Forelimb muscle (tissue), 1 donor: ENCODE results near the gene CDKAL1. TPM values are rescaled to one million over a fixed set of nuclear protein-coding genes. Genes with fewer than 3 reads are reported as not detected.
"Not testable (repeated sequence)": the region's sequence is repeated elsewhere in the genome, so short reads cannot be mapped to it uniquely, and the experiment has no call there.

Experiments
- DNase-seq: peaks from one replicate; pipeline ENCODE4 v3.0.0-alpha.2; 2013; ENCODE audit warnings: low read depth
- polyA plus RNA-seq: library from polyadenylated mRNA; unstranded; fragments of 120-200 nt; gene quantifications from one replicate; pipeline ENCODE4 v1.2.1, GENCODE V29; 2013; ENCODE audit not compliant: insufficient read length

CDKAL1 gene
- polyA plus RNA-seq, 1 donor: 12.7 TPM

- DNase-seq: no peak
Observed at GRCh38 chr6:20922743-20923142, 388.5 kb downstream of the CDKAL1 start.

DNA sequence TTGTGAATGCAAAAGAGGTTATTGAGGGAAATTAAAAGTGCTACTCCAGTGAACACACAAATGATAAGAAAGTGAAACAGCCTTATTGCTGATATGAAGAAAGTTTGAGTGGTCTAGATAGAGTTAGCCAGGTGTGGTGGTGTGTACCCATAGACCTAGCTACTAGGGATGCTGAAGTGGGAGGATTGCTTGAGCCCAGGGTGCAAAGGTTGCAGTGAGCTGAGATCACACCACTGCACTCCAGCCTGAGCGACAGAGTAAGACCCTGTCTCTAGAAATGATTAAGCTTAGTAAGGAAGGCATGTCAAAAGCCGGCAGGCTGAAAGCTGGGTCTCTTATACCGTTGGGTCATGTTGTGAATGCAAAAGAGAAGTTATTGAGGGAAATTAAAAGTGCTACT is 389.8 kb downstream of the CDKAL1 start:
- not testable (repeated sequence) for DNase-seq

DNA sequence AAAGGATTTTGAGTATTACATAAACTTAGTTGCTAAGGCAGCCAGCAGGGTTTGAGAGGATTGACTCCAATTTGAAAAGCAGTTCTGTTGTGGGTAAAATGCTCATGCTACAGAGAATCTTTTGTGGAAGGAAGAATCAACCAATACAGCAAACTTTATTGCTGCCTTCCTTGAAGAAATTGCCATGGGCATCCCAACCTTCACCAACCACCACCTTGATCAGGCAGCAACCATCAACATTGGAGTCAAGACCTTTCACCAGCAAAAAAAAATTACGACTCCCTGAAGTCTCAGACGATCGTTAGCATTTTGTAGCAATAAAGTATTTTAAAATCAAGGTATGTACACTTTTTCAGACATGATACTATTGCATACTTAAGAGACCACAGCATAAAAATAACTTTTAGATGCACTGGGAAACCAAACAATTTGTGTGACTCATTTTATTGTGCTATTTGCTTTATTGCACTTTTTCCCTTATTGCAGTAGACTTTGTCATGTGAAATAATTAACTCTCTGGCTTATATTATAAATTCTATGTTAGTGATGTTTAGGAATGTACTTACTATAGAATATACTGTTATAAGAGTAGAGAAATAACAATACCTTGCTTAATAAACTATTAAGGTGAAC is 390.8 kb downstream of the CDKAL1 start:
- DNase-seq: no peak

- no peak for DNase-seq
Observed at GRCh38 chr6:20927130-20927860, 393.0 kb downstream of the CDKAL1 start.

DNA sequence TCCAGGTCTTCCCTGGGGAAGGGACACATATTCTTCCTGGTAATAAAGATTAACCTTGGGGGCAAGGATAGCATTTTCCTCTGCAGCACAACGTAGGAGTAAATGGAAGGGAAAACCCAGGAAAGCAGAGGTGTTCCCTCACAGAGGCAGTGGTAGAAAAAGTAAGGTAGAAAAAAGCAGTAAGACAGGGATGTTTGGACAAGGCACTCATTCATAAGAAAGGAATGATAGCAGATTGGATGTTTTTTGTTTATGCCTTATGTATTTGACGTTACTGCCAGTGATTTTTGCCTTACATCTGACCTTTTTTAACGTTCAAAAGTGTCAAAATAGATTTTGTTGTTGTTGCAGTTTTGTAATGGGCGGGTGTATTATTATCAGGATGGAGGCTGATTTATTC is 395.0 kb downstream of the CDKAL1 start:
- DNase-seq: no peak

- no peak for DNase-seq
Observed at GRCh38 chr6:20931093-20931492, 396.8 kb downstream of the CDKAL1 start.

DNA sequence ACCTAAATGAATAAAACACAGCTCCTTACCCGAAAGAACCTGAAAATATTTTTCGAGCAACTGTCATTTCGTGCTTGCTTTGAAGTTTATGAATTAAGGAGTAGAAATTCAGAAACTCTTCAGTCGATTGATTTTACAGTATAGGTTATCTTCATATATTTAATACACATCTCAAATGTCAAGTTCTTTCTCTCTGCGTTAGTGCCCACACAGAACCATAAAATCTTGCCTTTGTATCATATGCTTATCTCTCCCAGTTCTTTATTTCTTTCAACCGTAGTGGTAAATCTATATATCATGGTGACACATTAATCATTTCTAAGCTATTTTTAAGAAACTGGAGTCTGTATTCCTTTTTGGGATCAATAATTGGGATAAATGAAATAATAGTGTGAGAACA is 397.5 kb downstream of the CDKAL1 start:
- no peak for DNase-seq

DNA sequence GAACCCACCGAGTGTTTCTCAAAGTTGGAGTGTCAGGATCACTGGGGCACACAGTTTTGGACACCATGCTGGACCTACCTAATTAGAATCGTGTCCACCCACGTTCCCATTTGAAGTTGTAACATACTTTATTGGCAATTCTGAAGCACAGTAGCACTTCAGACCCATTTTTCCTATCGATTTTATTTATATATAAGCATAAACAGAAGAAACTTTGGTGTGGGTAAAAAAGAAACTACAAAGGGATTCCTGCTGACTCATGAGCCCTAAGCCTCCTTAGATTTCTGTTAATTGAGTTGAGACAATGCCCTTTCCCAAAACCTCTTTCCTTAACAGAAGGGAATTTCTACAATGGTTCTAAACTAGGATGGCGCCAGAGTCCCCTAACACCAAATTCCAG is 398.0 kb downstream of the CDKAL1 start:
- DNase-seq: no peak

GRCh38 chr6:20933057-20933788 is 399.0 kb downstream of the CDKAL1 start:
- no peak for DNase-seq

DNA sequence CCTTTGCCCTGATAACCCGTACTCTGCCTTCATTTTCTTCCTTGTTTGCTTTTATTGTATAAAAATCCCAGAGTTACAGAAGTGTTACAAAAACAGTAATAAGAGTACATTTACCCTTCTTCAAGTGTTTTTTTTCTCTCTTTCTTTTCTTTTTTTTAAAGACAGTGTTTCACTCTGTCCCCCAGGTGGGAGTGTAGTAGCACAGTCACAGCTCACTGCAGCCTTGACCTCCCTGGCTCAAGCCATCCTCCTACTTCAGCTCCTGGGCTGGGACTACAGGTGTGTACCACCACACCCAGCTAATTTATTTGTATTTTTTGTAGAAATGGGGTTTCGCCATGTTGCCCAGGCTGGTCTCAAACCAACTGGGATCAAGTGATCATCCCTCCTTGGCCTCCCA is 402.7 kb downstream of the CDKAL1 start:
- DNase-seq: no peak

DNA sequence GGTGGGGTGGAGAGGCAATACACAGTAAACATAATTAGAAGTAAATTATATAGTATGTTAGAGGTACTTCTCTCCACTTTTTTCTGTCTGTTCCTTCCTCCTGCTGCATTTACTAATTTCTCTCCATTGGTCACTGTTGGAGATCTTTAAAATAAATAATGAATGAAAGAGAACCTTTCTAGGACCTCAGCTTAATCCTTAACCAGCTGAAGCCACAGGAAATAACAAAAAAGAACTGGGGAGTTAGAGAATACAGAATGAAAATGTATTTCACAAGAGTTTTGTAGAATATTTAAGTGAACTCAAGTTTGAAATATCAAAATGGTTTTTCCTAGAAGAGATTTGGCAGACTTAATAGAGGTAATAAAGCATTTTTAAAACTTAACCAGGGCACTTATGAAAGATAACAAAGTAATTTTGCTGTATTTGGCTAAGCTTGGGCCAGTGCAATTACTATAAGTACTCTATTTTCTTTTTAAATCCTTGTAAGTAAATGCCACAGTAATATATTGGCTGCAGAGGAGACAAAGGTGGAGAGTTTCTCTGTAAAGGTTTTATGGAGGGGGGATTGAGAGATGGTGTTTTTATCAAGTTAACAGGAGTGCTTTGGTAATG is 405.0 kb downstream of the CDKAL1 start:
- DNase-seq: no peak

GRCh38 chr6:20943040-20943627 is 408.9 kb downstream of the CDKAL1 start:
- DNase-seq: no peak

DNA sequence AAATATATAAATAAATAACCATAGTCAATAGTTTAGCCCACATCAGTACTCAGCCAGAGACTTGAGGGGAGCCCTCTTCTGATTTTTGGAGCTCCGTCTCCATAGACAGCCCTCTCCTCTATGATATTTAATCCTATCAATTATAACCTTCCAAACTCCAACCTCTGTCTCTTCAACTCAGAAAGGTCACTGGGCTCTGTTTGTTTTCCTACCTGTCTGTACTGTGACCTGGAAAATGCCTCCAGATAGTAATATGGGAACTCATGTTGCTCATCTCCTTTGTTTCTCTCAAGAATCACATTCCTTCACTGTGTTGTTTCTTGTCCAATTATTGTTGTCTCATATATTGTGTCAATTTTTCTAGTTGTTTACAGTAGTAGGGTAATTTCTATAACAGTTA is 409.7 kb downstream of the CDKAL1 start:
- no peak for DNase-seq

DNA sequence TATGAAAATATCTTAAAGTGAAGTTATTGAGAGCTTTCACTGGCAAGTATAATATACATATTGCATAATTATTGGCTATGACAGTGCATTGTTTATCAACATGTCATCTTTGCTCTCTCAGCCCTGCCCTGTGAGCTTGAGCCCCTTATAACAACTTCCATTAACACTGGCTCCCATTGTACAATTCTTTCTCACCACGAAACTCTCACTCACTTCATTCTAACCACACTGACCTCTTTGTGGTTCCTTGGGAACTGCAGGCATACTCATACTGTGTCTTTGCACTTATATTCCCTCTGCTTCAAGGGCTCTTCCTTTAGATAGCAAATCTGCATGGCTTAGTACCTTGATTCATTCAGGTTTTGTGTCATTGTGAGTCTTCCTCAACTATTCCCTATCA is 411.8 kb downstream of the CDKAL1 start:
- DNase-seq: no peak

GRCh38 chr6:20946890-20947289 is 412.6 kb downstream of the CDKAL1 start:
- DNase-seq: no peak

GRCh38 chr6:20947977-20948376 is 413.7 kb downstream of the CDKAL1 start:
- DNase-seq: no peak

DNA sequence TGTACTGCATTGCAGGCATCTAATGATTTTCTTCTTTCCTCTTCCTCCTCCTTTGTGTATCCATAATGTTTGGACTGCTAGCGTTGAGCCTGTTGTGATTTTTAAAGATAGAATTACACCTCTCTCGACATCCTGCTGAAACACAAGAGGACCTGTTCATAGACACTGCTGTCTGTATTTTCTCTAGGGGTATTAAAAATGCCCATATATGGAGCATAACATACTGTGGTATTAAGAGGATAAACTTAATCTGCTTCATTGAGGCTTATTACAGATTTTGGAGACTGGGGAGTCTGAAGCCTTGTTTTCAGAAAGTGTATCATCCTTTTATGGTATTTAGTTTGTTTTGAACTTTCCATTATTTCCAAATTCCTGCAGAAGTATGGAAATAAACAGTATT is 414.3 kb downstream of the CDKAL1 start:
- DNase-seq: no peak

DNA sequence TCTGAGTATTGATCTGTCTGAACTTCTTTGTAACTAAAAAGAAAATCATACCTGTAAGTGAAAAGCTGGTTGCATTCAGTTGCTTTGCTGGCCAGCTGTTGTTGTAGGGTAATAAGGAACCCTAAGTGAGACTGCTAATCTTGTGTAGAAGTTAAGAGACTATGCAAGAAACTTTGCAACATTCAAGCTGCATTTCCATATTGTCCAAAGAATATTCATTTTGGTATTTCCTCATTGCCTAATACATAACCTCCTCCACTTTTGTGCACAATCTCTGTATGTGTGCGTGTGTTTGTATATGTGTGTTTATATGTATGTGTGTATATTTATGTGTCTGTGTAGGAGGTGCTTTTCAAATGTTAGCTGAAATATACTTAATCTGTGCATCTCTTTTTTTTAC is 414.9 kb downstream of the CDKAL1 start:
- DNase-seq: no peak

- peak; percentile 51 for DNase-seq
Observed at GRCh38 chr6:20952699-20953474, 418.6 kb downstream of the CDKAL1 start.

- no peak for DNase-seq
Observed at GRCh38 chr6:20954315-20954714, 420.1 kb downstream of the CDKAL1 start.

DNA sequence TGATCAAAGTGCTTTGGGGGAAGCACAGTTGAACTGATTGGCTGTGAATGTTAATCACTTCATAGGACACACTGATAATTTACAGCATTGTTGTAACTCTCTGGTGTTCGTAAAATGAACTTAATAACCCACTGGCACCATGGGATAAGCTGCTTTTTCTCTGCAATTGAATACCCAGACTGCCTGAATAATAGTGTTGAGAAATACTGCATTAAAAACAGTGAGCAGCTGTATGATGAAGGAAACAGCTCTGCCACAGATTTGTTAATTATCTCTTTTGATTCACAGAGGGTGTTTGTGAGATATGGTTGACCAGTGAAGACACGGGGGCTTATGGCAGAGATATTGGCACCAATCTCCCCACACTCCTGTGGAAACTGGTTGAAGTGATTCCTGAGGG is 420.9 kb downstream of the CDKAL1 start:
- DNase-seq: no peak
